ENCODE measurements around the gene QDPR. TPM values are rescaled to one million over a fixed set of nuclear protein-coding genes. Genes with fewer than 3 reads are reported as not detected.

The QDPR gene
- total RNA-seq (2012; rRNA removed): 20.1 and 26.9 TPM in 2 replicates

DNA sequence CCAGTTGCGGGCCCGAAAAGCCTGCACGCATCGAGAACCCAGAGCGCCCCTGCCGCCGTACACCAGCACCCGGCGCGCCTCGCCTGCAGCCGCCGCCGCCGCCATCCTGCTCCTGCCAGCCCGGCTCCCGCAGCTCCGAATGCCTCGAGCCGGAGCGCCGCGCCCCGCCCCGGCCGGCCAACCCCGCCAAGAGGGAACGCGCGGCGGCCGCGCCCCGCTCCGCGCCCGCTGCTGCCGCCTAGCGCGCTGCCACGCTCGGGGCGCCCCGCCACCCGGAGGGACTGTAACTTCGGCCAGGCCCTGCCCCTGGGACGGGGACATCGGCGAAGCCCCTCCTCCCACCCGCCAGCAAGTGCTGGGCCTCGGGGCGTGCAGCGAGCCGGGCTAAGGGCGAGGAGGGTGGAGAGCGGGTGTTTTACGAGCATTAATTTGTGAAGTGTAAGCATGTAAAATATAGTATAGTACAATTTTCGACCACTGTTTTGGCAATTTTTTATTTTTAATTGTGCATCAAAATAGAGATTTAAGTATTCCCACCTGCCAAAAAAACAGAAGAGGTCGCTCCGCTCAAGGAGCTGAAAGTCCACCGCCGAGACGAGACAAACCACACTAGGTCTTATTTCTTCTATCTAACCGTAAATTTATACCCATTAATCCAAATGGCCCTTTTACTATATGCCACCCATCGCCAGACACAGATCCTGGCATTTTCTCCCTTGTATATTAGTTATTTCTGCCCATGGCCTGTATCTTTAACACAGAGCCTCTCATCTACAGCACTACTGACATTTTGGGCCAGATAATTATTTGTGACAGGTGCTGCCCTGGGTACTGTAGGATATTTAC, at the start of gene QDPR:
TSS of gene QDPR (minus strand) at position 141 of the 846 bp plus-strand sequence. CDS start at position 105, 36 bp downstream.
- H3K4me1 ChIP-seq (ENCODE audit: control insufficient read depth, insufficient read depth, low read length): peaks cover 3% of the 10 kb centered on the region
- peak within 1 kb of the TSS; percentile 93 for H3K4me3 ChIP-seq (ENCODE audit: low read length)
- H3K36me3 ChIP-seq (ENCODE audit: insufficient read depth, low read length): peaks cover 2% of the 10 kb centered on the region
- H3K9me3 ChIP-seq (replicated peaks; ENCODE audit: low read length): no peaks in the 10 kb centered on the region
- peak within 1 kb of the TSS; percentile 79 for H3K9ac ChIP-seq (ENCODE audit: low read depth, low read length)
- peaks cover 24% of the 10 kb centered on the region for H3K27me3 ChIP-seq (ENCODE audit: control insufficient read depth, insufficient read depth, low read length)
- peak within 1 kb of the TSS; percentile 98 for H3K4me2 ChIP-seq (ENCODE audit: low read length)

DNA sequence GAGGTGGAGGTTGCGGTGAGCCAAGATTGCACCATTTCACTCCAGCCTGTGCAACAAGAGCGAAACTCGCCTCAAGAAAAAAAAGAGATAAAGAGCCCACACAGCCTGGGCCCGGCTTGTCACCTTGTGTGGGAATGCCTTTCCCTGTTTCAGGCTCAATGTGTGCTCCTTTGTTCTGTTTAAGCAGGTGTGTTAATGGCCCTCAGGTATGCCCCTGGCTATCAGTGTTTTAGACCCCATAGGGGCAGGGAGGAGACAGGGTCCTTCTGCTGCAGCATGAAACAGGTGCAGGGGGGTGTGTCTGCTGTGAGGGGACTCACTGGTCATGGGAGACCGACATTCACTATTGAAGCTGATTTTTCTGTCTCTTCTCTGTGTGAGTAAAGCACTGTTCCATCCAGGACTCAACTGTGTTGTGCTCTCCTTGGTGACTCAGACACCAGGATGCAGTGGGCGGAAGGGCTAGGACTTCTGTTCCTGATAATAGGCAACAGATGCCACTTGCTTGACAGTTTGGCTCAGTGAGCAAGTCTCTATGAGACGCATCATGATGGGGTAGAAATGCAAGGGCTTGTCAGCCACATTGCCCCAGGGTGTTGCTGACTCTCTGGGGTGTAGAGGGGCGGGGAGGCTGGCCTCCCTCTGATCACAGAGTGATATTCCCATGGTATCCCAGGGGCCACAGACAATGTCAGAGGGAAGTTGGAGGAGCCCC, 49.5 kb upstream of the QDPR start:
- Histone ChIP-seq H3K4me2 (ENCODE audit: low read length) (peak overlapping the region; percentile 58), H3K9ac (ENCODE audit: low read depth, low read length) (no peak overlapping the region), H3K27me3 (ENCODE audit: control insufficient read depth, insufficient read depth, low read length) (peaks cover 4% of the 10 kb centered on the region), H3K4me3 (ENCODE audit: low read length) (no peak overlapping the region), H3K9me3 (replicated peaks; ENCODE audit: low read length) (no peaks in the 10 kb centered on the region), H3K4me1 (ENCODE audit: control insufficient read depth, insufficient read depth, low read length) (peaks cover 13% of the 10 kb centered on the region), H3K36me3 (ENCODE audit: insufficient read depth, low read length) (no peaks in the 10 kb centered on the region)

GRCh38 chr4:17560065-17560673, 48.3 kb upstream of the QDPR start:
- Histone ChIP-seq H3K36me3 (ENCODE audit: insufficient read depth, low read length) (no peaks in the 10 kb centered on the region), H3K4me2 (ENCODE audit: low read length) (no peak overlapping the region), H3K27me3 (ENCODE audit: control insufficient read depth, insufficient read depth, low read length) (peaks cover 10% of the 10 kb centered on the region), H3K9me3 (replicated peaks; ENCODE audit: low read length) (no peaks in the 10 kb centered on the region), H3K4me3 (ENCODE audit: low read length) (no peak overlapping the region), H3K9ac (ENCODE audit: low read depth, low read length) (no peak overlapping the region), H3K4me1 (ENCODE audit: control insufficient read depth, insufficient read depth, low read length) (peaks cover 13% of the 10 kb centered on the region)

DNA sequence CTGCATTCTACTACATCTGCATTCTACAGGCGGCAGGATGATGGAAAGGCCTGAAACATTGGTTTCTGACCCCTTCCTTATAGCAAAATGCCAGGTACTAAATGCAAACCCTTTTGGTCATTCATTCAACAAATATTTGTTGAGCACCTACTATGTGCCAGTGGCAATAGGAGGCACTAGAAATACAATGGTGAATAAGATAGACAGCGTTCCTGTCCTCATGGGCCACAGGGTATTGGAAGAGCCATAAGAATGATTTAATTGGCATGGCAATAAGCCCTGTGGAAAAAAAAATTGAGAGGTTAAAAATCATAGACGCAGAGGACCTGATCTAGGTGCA, 47.8 kb upstream of the QDPR start:
- Histone ChIP-seq H3K4me3 (ENCODE audit: low read length) (no peak overlapping the region), H3K36me3 (ENCODE audit: insufficient read depth, low read length) (no peaks in the 10 kb centered on the region), H3K4me2 (ENCODE audit: low read length) (no peak overlapping the region), H3K9me3 (replicated peaks; ENCODE audit: low read length) (no peaks in the 10 kb centered on the region), H3K4me1 (ENCODE audit: control insufficient read depth, insufficient read depth, low read length) (peaks cover 13% of the 10 kb centered on the region), H3K27me3 (ENCODE audit: control insufficient read depth, insufficient read depth, low read length) (peaks cover 15% of the 10 kb centered on the region), H3K9ac (ENCODE audit: low read depth, low read length) (no peak overlapping the region)

GRCh38 chr4:17558941-17559708, 47.2 kb upstream of the QDPR start:
- H3K9me3 ChIP-seq (replicated peaks; ENCODE audit: low read length): no peaks in the 10 kb centered on the region
- H3K4me3 ChIP-seq (ENCODE audit: low read length): no peak overlapping the region
- H3K4me1 ChIP-seq (ENCODE audit: control insufficient read depth, insufficient read depth, low read length): peaks cover 13% of the 10 kb centered on the region
- no peak overlapping the region for H3K4me2 ChIP-seq (ENCODE audit: low read length)
- H3K9ac ChIP-seq (ENCODE audit: low read depth, low read length): no peak overlapping the region
- H3K27me3 ChIP-seq (ENCODE audit: control insufficient read depth, insufficient read depth, low read length): peaks cover 17% of the 10 kb centered on the region
- no peaks in the 10 kb centered on the region for H3K36me3 ChIP-seq (ENCODE audit: insufficient read depth, low read length)

- H3K27me3 ChIP-seq (ENCODE audit: control insufficient read depth, insufficient read depth, low read length): peaks cover 17% of the 10 kb centered on the region
- H3K9me3 ChIP-seq (replicated peaks; ENCODE audit: low read length): no peaks in the 10 kb centered on the region
- H3K4me2 ChIP-seq (ENCODE audit: low read length): no peak overlapping the region
Measured at GRCh38 chr4:17557880-17558279, 46.0 kb upstream of the QDPR start.

GRCh38 chr4:17556498-17556897, 44.6 kb upstream of the QDPR start:
- Histone ChIP-seq H3K36me3 (ENCODE audit: insufficient read depth, low read length) (no peaks in the 10 kb centered on the region), H3K4me1 (ENCODE audit: control insufficient read depth, insufficient read depth, low read length) (peaks cover 6% of the 10 kb centered on the region), H3K9ac (ENCODE audit: low read depth, low read length) (no peak overlapping the region), H3K4me2 (ENCODE audit: low read length) (no peak overlapping the region), H3K27me3 (ENCODE audit: control insufficient read depth, insufficient read depth, low read length) (peaks cover 26% of the 10 kb centered on the region), H3K9me3 (replicated peaks; ENCODE audit: low read length) (no peaks in the 10 kb centered on the region), H3K4me3 (ENCODE audit: low read length) (no peak overlapping the region)

More at GRCh38 chr4:17557880-17558279, 46.0 kb upstream of the QDPR start:
- Histone ChIP-seq H3K4me1 (ENCODE audit: control insufficient read depth, insufficient read depth, low read length) (peaks cover 13% of the 10 kb centered on the region), H3K4me3 (ENCODE audit: low read length) (no peak overlapping the region), H3K36me3 (ENCODE audit: insufficient read depth, low read length) (no peaks in the 10 kb centered on the region), H3K9ac (ENCODE audit: low read depth, low read length) (no peak overlapping the region)

- H3K9ac ChIP-seq (ENCODE audit: low read depth, low read length): no peak overlapping the region
- H3K27me3 ChIP-seq (ENCODE audit: control insufficient read depth, insufficient read depth, low read length): peaks cover 26% of the 10 kb centered on the region
- no peaks in the 10 kb centered on the region for H3K9me3 ChIP-seq (replicated peaks; ENCODE audit: low read length)
- H3K4me2 ChIP-seq (ENCODE audit: low read length): no peak overlapping the region
- H3K36me3 ChIP-seq (ENCODE audit: insufficient read depth, low read length): no peaks in the 10 kb centered on the region
- H3K4me1 ChIP-seq (ENCODE audit: control insufficient read depth, insufficient read depth, low read length): no peaks in the 10 kb centered on the region
- H3K4me3 ChIP-seq (ENCODE audit: low read length): no peak overlapping the region
Measured at GRCh38 chr4:17554568-17554967, 42.7 kb upstream of the QDPR start.

DNA sequence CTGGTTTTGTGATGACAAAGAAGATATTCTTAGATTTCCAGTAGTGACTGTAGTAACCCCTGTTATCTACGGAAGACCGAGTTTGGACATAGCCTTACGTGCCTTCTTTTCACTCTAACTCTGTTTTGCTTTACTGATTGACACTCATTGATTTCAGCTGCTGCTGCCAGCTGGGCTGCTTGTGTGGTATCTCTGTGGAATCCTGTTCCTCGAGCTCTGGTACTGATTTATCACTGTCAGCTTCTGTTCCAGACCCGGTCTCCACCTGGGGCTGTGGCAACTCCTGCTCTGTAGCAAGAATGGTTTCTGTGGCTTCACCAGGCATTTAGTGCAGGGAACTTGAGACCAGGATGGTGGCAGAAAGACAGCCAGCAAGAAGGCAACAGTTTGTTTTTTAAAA, 40.5 kb upstream of the QDPR start:
- Histone ChIP-seq H3K9ac (ENCODE audit: low read depth, low read length) (no peak overlapping the region), H3K36me3 (ENCODE audit: insufficient read depth, low read length) (no peaks in the 10 kb centered on the region), H3K4me2 (ENCODE audit: low read length) (no peak overlapping the region), H3K4me1 (ENCODE audit: control insufficient read depth, insufficient read depth, low read length) (no peaks in the 10 kb centered on the region), H3K9me3 (replicated peaks; ENCODE audit: low read length) (no peaks in the 10 kb centered on the region), H3K27me3 (ENCODE audit: control insufficient read depth, insufficient read depth, low read length) (peaks cover 26% of the 10 kb centered on the region), H3K4me3 (ENCODE audit: low read length) (no peak overlapping the region)

DNA sequence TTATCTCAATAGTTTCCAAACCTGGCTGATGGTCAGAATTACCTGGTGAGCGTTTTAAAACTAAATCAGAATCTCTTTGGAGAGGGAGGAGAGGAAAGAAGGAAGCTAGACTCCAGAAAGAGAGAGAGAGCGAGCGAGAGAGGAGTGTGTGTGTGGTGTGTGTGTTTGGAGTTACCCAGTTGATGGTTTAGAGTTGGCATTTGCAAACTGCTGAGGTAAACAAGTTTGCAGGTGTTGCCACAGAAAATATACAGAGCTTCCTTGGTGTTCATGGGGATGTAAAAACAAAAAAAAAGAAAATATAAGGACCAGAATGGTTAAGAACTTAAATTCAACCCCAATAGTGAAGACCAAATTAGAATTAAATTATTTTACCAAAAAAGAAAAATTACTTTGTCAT, 38.7 kb upstream of the QDPR start:
- Histone ChIP-seq H3K9ac (ENCODE audit: low read depth, low read length) (no peak overlapping the region), H3K4me2 (ENCODE audit: low read length) (no peak overlapping the region), H3K27me3 (ENCODE audit: control insufficient read depth, insufficient read depth, low read length) (peaks cover 19% of the 10 kb centered on the region), H3K36me3 (ENCODE audit: insufficient read depth, low read length) (no peaks in the 10 kb centered on the region), H3K4me1 (ENCODE audit: control insufficient read depth, insufficient read depth, low read length) (no peaks in the 10 kb centered on the region), H3K4me3 (ENCODE audit: low read length) (no peak overlapping the region), H3K9me3 (replicated peaks; ENCODE audit: low read length) (no peaks in the 10 kb centered on the region)

DNA sequence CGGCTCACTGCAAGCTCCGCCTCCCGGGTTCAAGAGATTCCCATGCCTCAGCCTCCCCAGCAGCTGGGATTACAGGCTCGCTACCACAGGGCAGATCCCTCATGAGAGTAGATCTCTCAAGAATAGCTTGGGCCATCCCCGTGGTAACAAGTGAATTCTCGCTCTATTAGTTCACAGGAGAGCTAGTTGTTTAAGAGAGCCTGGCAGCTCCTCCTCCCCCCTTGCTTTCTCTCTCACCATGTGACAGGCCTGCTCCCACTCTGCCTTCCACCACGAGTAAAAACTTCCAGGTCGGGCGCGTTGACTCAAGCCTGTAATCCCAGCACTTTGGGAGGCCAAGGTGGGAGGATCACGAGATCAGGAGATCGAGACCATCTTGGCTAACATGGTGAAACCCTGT, 34.8 kb upstream of the QDPR start:
- H3K4me3 ChIP-seq (ENCODE audit: low read length): no peak overlapping the region

More for the DNA sequence above, 34.8 kb upstream of the QDPR start:
- no peaks in the 10 kb centered on the region for H3K9me3 ChIP-seq (replicated peaks; ENCODE audit: low read length)
- H3K4me1 ChIP-seq (ENCODE audit: control insufficient read depth, insufficient read depth, low read length): no peaks in the 10 kb centered on the region
- no peak overlapping the region for H3K9ac ChIP-seq (ENCODE audit: low read depth, low read length)
- peaks cover 12% of the 10 kb centered on the region for H3K27me3 ChIP-seq (ENCODE audit: control insufficient read depth, insufficient read depth, low read length)
- H3K36me3 ChIP-seq (ENCODE audit: insufficient read depth, low read length): no peaks in the 10 kb centered on the region
- no peak overlapping the region for H3K4me2 ChIP-seq (ENCODE audit: low read length)
